Activated T-cell treated with anti-CD3 and anti-CD28 coated beads, Interleukin-2, amount 50 U/mL, for 24 hours (primary cell): Measurements from ENCODE around the gene RBM19.

Experiments
- DNase-seq: peaks from one replicate; pipeline ENCODE4 v3.0.0-alpha.2; 2020
- H3K27ac Mint-ChIP-seq: 2 replicates; pipeline ENCODE4 v1.8.0; 2020; ENCODE audit warnings: mild to moderate bottlenecking, mixed read lengths
- H3K27me3 Mint-ChIP-seq: 2 replicates; pipeline ENCODE4 v1.8.0; 2020; ENCODE audit warnings: mixed read lengths
- H3K36me3 Mint-ChIP-seq: 2 replicates; pipeline ENCODE4 v1.8.0; 2020; ENCODE audit warnings: low read depth, mixed read lengths
- H3K4me1 Mint-ChIP-seq: 2 replicates; pipeline ENCODE4 v1.8.0; 2020; ENCODE audit warnings: low read depth, mixed read lengths
- H3K4me3 Mint-ChIP-seq: 2 replicates; pipeline ENCODE4 v1.8.0; 2020; ENCODE audit warnings: mild to moderate bottlenecking, moderate library complexity, mixed read lengths
- H3K9me3 Mint-ChIP-seq: 2 replicates; pipeline ENCODE4 v1.8.0; 2020; ENCODE audit warnings: mixed read lengths

RBM19 gene

GRCh38 chr12:113852264-113852663, 113.9 kb downstream of the RBM19 start:
- Mint-ChIP-seq H3K36me3 (peaks cover 93% of the 10 kb centered on the region), H3K4me3 (no peak overlapping the region), H3K27ac (no peak overlapping the region), H3K4me1 (no peaks in the 10 kb centered on the region), H3K9me3 (no peaks in the 10 kb centered on the region), H3K27me3 (no peaks in the 10 kb centered on the region)
- no peak for DNase-seq

GRCh38 chr12:113850309-113851056, 115.6 kb downstream of the RBM19 start:
- Mint-ChIP-seq H3K9me3 (no peaks in the 10 kb centered on the region), H3K4me3 (no peak overlapping the region), H3K27ac (no peak overlapping the region), H3K36me3 (peaks cover 93% of the 10 kb centered on the region), H3K4me1 (no peaks in the 10 kb centered on the region), H3K27me3 (no peaks in the 10 kb centered on the region)
- DNase-seq = no peak

- Mint-ChIP-seq H3K4me1 (no peaks in the 10 kb centered on the region), H3K27me3 (no peaks in the 10 kb centered on the region), H3K4me3 (no peak overlapping the region), H3K27ac (peak overlapping the region; percentile 26), H3K9me3 (no peaks in the 10 kb centered on the region), H3K36me3 (peaks cover 92% of the 10 kb centered on the region)
- DNase-seq = no peak
Observed at GRCh38 chr12:113847856-113848255, 118.3 kb downstream of the RBM19 start.

- peaks cover 1% of the 10 kb centered on the region for H3K4me1 Mint-ChIP-seq
- H3K36me3 Mint-ChIP-seq = peaks cover 92% of the 10 kb centered on the region
- peak overlapping the region; percentile 26 for H3K27ac Mint-ChIP-seq
- H3K27me3 Mint-ChIP-seq = no peaks in the 10 kb centered on the region
- H3K9me3 Mint-ChIP-seq = no peaks in the 10 kb centered on the region
- H3K4me3 Mint-ChIP-seq = no peak overlapping the region
- no peak for DNase-seq
Observed at GRCh38 chr12:113846883-113847755, 119.0 kb downstream of the RBM19 start.

- H3K36me3 Mint-ChIP-seq = peaks cover 95% of the 10 kb centered on the region
- no peaks in the 10 kb centered on the region for H3K9me3 Mint-ChIP-seq
- no peak for DNase-seq
- no peak overlapping the region for H3K27ac Mint-ChIP-seq
- H3K4me1 Mint-ChIP-seq = peaks cover 1% of the 10 kb centered on the region
- no peak overlapping the region for H3K4me3 Mint-ChIP-seq
- H3K27me3 Mint-ChIP-seq = no peaks in the 10 kb centered on the region
Observed at GRCh38 chr12:113845900-113846674, 120.0 kb downstream of the RBM19 start.

GRCh38 chr12:113844495-113845210, 121.5 kb downstream of the RBM19 start:
- Mint-ChIP-seq H3K36me3 (peaks cover 97% of the 10 kb centered on the region), H3K4me1 (peaks cover 5% of the 10 kb centered on the region), H3K9me3 (no peaks in the 10 kb centered on the region), H3K27ac (no peak overlapping the region), H3K4me3 (no peak overlapping the region), H3K27me3 (no peaks in the 10 kb centered on the region)
- DNase-seq = no peak

GRCh38 chr12:113842699-113843098, 123.4 kb downstream of the RBM19 start:
- Mint-ChIP-seq H3K4me1 (peaks cover 5% of the 10 kb centered on the region), H3K4me3 (no peak overlapping the region), H3K27me3 (no peaks in the 10 kb centered on the region), H3K36me3 (peaks cover 92% of the 10 kb centered on the region), H3K27ac (peak overlapping the region; percentile 7), H3K9me3 (no peaks in the 10 kb centered on the region)
- no peak for DNase-seq

- Mint-ChIP-seq H3K27me3 (no peaks in the 10 kb centered on the region), H3K27ac (no peak overlapping the region), H3K4me3 (no peak overlapping the region)
Observed at GRCh38 chr12:113841786-113842185, 124.3 kb downstream of the RBM19 start.

GRCh38 chr12:113840401-113841042, 125.6 kb downstream of the RBM19 start:
- Mint-ChIP-seq H3K36me3 (peaks cover 89% of the 10 kb centered on the region), H3K27ac (peak overlapping the region; percentile 10), H3K27me3 (no peaks in the 10 kb centered on the region), H3K4me1 (peaks cover 5% of the 10 kb centered on the region), H3K9me3 (no peaks in the 10 kb centered on the region), H3K4me3 (no peak overlapping the region)
- DNase-seq = no peak

More at GRCh38 chr12:113841786-113842185, 124.3 kb downstream of the RBM19 start:
- Mint-ChIP-seq H3K9me3 (no peaks in the 10 kb centered on the region), H3K4me1 (peaks cover 5% of the 10 kb centered on the region), H3K36me3 (peaks cover 92% of the 10 kb centered on the region)
- no peak for DNase-seq

- DNase-seq = no peak
- Mint-ChIP-seq H3K27me3 (no peaks in the 10 kb centered on the region), H3K27ac (peak overlapping the region; percentile 37), H3K4me3 (no peak overlapping the region), H3K36me3 (peaks cover 89% of the 10 kb centered on the region), H3K4me1 (peaks cover 5% of the 10 kb centered on the region), H3K9me3 (no peaks in the 10 kb centered on the region)
Observed at GRCh38 chr12:113838896-113839295, 127.2 kb downstream of the RBM19 start.

- H3K4me1 Mint-ChIP-seq = peaks cover 5% of the 10 kb centered on the region
Observed at GRCh38 chr12:113837528-113838296, 128.4 kb downstream of the RBM19 start.

GRCh38 chr12:113837084-113837483, 129.0 kb downstream of the RBM19 start:
- H3K4me3 Mint-ChIP-seq = no peak overlapping the region
- H3K9me3 Mint-ChIP-seq = no peaks in the 10 kb centered on the region
- peaks cover 88% of the 10 kb centered on the region for H3K36me3 Mint-ChIP-seq
- no peaks in the 10 kb centered on the region for H3K27me3 Mint-ChIP-seq
- no peak for DNase-seq
- peaks cover 4% of the 10 kb centered on the region for H3K4me1 Mint-ChIP-seq
- H3K27ac Mint-ChIP-seq = no peak overlapping the region

More at GRCh38 chr12:113837528-113838296, 128.4 kb downstream of the RBM19 start:
- Mint-ChIP-seq H3K27me3 (no peaks in the 10 kb centered on the region), H3K9me3 (no peaks in the 10 kb centered on the region), H3K36me3 (peaks cover 89% of the 10 kb centered on the region), H3K4me3 (no peak overlapping the region), H3K27ac (no peak overlapping the region)
- no peak for DNase-seq

- Mint-ChIP-seq H3K4me1 (peaks cover 2% of the 10 kb centered on the region), H3K36me3 (peaks cover 85% of the 10 kb centered on the region), H3K4me3 (no peak overlapping the region), H3K27me3 (no peaks in the 10 kb centered on the region), H3K9me3 (no peaks in the 10 kb centered on the region), H3K27ac (no peak overlapping the region)
- no peak for DNase-seq
Observed at GRCh38 chr12:113835896-113836295, 130.2 kb downstream of the RBM19 start.
